Spleen (tissue), 11 donors: Measurements from ENCODE around the gene EDC3. TPM values are rescaled to one million over a fixed set of nuclear protein-coding genes. Genes with fewer than 3 reads are reported as not detected.

Experiments
- DNase-seq: peaks from one replicate; pipeline ENCODE4 v3.0.0-alpha.2; 2020
- H3K27ac ChIP-seq, 8 donors: fragments of 200-600 bp; sonication (generic) in 7 of 8; 1 replicate in 4 of 8; 2 replicates in 4 of 8; pipeline versions ENCODE4 v1.5.0 to v1.8.0; 2016 to 2021; ENCODE audit warnings: inconsistent platforms in 4 of 8, mild to moderate bottlenecking in 4 of 8, moderate library complexity in 1 of 8
- H3K27me3 ChIP-seq, 7 donors: fragments of 200-600 bp; sonication (generic) in 6 of 7; replicated peaks in 1 of 7; 1 replicate in 4 of 7; 2 replicates in 3 of 7; pipeline versions ENCODE4 v1.5.0 to v1.8.0; 2016 to 2021; ENCODE audit warnings: inconsistent platforms in 3 of 7, mild to moderate bottlenecking in 1 of 7
- H3K36me3 ChIP-seq, 6 donors: fragments of 200-600 bp; sonication (generic) in 5 of 6; 1 replicate in 4 of 6; 2 replicates in 2 of 6; pipeline versions ENCODE4 v1.5.0 to v1.8.0; 2016 to 2021; ENCODE audit warnings: inconsistent platforms in 2 of 6
- H3K4me1 ChIP-seq, 6 donors: fragments of 200-600 bp; sonication (generic) in 5 of 6; 1 replicate in 3 of 6; 2 replicates in 3 of 6; pipeline versions ENCODE4 v1.5.0 to v1.8.0; 2016 to 2021; ENCODE audit warnings: inconsistent platforms in 3 of 6
- H3K4me3 ChIP-seq, 8 donors: fragments of 200-600 bp; sonication (generic) in 7 of 8; 1 replicate in 4 of 8; 2 replicates in 4 of 8; pipeline versions ENCODE4 v1.5.0 to v1.8.0; 2016 to 2021; ENCODE audit warnings: inconsistent platforms in 4 of 8, mild to moderate bottlenecking in 4 of 8, moderate library complexity in 2 of 8
- H3K9me3 ChIP-seq, 8 donors: fragments of 200-600 bp; sonication (generic) in 7 of 8; 1 replicate in 4 of 8; 2 replicates in 4 of 8; pipeline versions ENCODE4 v1.5.0 to v1.8.0; 2016 to 2021; ENCODE audit warnings: inconsistent platforms in 4 of 8
- POLR2A ChIP-seq, 3 donors: fragments of 450-650 bp; IDR thresholded peaks; one replicate each; pipeline ENCODE4 v1.5.1; 2017; ENCODE audit warnings: antibody characterized with exemption in 3 of 3, mild to moderate bottlenecking in 1 of 3
- POLR2AphosphoS5 ChIP-seq, 3 donors: sonication (generic); formaldehyde crosslinking; IDR thresholded peaks; one replicate each; pipeline ENCODE4 v1.5.1; 2017; ENCODE audit warnings: antibody characterized with exemption in 3 of 3
- WGBS, 5 donors: extraction: QIAGEN DNeasy Blood & Tissue Kit in 3 of 5; methylation state at CpG; one replicate each; pipeline versions ENCODE4 v1.1.5 to v1.1.7; 2013 to 2018; 5-methylcytosine and 5-hydroxymethylcytosine counted together
- intact Hi-C: fragments of 100-400 bp; cut with DNase I; formaldehyde crosslinking; loops from one replicate; pipeline ENCODE4 v1.15.0; 2023; ENCODE audit warnings: low total_unique reads
- polyA plus RNA-seq, 3 donors: library from polyadenylated mRNA; stranded (reverse); fragments of 200-250 nt; gene quantifications; one replicate each; pipeline ENCODE4 v1.2.1, GENCODE V29; 2013
- total RNA-seq, 7 donors: library from RNA; depleted of rRNA in 3 of 7; stranded (reverse); fragments of >200 nt in 3 of 7; fragmentation: NEBNext Ultra II Directional in 4 of 7; extraction: Animal tissue kit (Norgen Biotek cat#: 25700) in 4 of 7; gene quantifications; one replicate each; pipeline versions ENCODE4 v1.1.0 to v1.2.1, GENCODE V29; 2016 to 2021
- TF ChIP-seq, protein P1 (sequence below), 11 experiments: fragments of 200-600 bp in 7 of 11; fragments of 450-650 bp in 4 of 11; sonication (generic) in 4 of 11; IDR thresholded peaks in 8 of 11; conservative IDR thresholded peaks in 3 of 11; 1 replicate in 7 of 11; 2 replicates in 4 of 11; pipeline versions ENCODE4 v1.4.0 to v1.8.0; 2016 to 2021; ENCODE audit warnings: antibody characterized with exemption in 11 of 11, inconsistent platforms in 4 of 11, mild to moderate bottlenecking in 1 of 11
- donor health status: healthy with polysubstance abuse.
- donor health status: DM: no; HTN: no; CAD: no; lungs with moderate emphysema.
- donor health status: DM: no; HTN: no; CAD: no.
- donor health status: Bipolar disorder and iron deficiency.
- donor health status: healthy.
- donor health status: DM: no; HTN: no; CAD: no.
- donor health status: DM: yes; HTN: yes; CAD: no.

The EDC3 gene
- total and polyA plus RNA-seq, 10 donors, result 8.3 to 32.5 (median 17.9) TPM

- intact Hi-C loops, result no loop called here
- no peak overlapping the region for H3K27ac ChIP-seq
- H3K27me3 ChIP-seq, result peaks cover 0 to 74% (median 21%) of the 10 kb centered on the region in 7 donors
- WGBS, 5 donors, result 57 to 83% (median 78%) methylated on average over 7 of the region's 7 CpGs
- H3K4me3 ChIP-seq, result no peak overlapping the region
- H3K9me3 ChIP-seq, result no peaks in the 10 kb centered on the region
- no peak for TF ChIP-seq POLR2A (IDR thresholded peaks at IDR 0.05)
- no peak for TF ChIP-seq POLR2AphosphoS5 (IDR thresholded peaks at IDR 0.05)
- TF ChIP-seq, protein P1, sequence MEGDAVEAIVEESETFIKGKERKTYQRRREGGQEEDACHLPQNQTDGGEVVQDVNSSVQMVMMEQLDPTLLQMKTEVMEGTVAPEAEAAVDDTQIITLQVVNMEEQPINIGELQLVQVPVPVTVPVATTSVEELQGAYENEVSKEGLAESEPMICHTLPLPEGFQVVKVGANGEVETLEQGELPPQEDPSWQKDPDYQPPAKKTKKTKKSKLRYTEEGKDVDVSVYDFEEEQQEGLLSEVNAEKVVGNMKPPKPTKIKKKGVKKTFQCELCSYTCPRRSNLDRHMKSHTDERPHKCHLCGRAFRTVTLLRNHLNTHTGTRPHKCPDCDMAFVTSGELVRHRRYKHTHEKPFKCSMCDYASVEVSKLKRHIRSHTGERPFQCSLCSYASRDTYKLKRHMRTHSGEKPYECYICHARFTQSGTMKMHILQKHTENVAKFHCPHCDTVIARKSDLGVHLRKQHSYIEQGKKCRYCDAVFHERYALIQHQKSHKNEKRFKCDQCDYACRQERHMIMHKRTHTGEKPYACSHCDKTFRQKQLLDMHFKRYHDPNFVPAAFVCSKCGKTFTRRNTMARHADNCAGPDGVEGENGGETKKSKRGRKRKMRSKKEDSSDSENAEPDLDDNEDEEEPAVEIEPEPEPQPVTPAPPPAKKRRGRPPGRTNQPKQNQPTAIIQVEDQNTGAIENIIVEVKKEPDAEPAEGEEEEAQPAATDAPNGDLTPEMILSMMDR (IDR thresholded peaks at IDR 0.05 in 8 of 11, conservative IDR thresholded peaks at IDR 0.05 in 3 of 11), result no peak
- peaks cover 15 to 22% (median 17%) of the 10 kb centered on the region in 6 donors for H3K4me1 ChIP-seq
- H3K36me3 ChIP-seq, result no peaks in the 10 kb centered on the region
- no peak for DNase-seq
These were observed 31.9 kb upstream of the EDC3 start for GRCh38 chr15:74727727-74728126.

GRCh38 chr15:74726774-74727164, 30.9 kb upstream of the EDC3 start:
- Histone ChIP-seq H3K27me3 (peaks cover 0 to 65% (median 21%) of the 10 kb centered on the region in 7 donors), H3K27ac (no peak overlapping the region), H3K4me1 (peaks cover 15 to 22% (median 17%) of the 10 kb centered on the region in 6 donors), H3K36me3 (no peaks in the 10 kb centered on the region), H3K4me3 (peak overlapping the region in 7 of 8 donors; percentile 45 to 81 (median 55)), H3K9me3 (no peaks in the 10 kb centered on the region)
- TF ChIP-seq, protein P1 (IDR thresholded peaks at IDR 0.05 in 8 of 11, conservative IDR thresholded peaks at IDR 0.05 in 3 of 11), result no peak
- TF ChIP-seq POLR2AphosphoS5 (IDR thresholded peaks at IDR 0.05) (no peak), POLR2A (IDR thresholded peaks at IDR 0.05) (no peak)
- intact Hi-C loops, result no loop called here
- no peak for DNase-seq
- 44 to 65% (median 51%) methylated on average over 24 of the region's 24 CpGs for WGBS, 5 donors

DNA sequence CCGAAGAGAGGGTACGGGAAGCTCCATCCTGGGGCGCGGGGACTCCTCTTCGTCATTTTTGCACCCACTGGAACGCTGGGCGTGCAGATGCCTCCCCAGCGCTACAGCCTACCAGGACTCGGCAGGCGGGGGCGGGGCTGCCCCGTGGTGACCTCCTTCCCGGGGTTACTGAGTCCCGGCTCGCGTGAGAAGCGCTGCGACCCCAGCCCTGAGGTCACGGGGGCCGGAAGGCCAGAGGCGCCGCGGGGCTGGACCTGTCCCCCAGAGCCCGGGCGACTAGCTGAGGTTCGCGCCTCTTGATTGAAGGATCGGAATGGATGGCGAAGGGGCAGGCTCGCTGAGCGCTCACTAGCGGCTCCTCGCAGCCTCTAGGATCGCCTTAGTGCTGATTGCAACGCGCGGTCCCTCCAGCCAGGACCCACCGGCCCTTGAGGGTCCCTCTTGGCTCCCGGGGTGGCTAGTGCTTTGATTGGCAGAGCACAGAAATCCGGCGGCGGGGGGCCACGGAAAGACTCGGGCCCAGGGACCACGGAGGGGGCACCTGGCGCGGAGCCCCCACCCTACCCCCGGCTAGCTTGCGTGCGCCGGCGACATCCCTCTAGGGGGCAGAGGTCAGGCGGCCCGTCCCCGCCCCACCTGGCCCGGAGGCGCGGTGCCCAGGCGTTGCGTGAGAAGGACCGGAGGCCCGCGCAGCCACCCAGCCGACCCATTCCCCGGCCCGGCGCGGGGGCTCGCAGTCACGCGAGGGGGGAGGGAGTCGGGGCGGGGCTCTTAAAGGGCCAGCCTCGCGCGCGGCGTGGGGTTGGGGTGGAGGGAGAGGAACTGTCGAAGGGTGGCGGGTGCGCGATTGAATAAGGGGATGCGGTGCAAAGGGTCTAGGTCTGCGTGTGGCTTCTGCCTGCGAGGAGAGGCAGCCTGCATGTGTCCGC, 30.3 kb upstream of the EDC3 start:
- H3K27ac ChIP-seq, result peak overlapping the region in 1 of 8 donors; percentile 28
- TF ChIP-seq POLR2A (IDR thresholded peaks at IDR 0.05), result no peak
- TF ChIP-seq POLR2AphosphoS5 (IDR thresholded peaks at IDR 0.05), result peak in 1 of 3 donors; percentile 42
- TF ChIP-seq, protein P1 (IDR thresholded peaks at IDR 0.05 in 8 of 11, conservative IDR thresholded peaks at IDR 0.05 in 3 of 11), result no peak
- DNase-seq, result peak; percentile 85

DNA sequence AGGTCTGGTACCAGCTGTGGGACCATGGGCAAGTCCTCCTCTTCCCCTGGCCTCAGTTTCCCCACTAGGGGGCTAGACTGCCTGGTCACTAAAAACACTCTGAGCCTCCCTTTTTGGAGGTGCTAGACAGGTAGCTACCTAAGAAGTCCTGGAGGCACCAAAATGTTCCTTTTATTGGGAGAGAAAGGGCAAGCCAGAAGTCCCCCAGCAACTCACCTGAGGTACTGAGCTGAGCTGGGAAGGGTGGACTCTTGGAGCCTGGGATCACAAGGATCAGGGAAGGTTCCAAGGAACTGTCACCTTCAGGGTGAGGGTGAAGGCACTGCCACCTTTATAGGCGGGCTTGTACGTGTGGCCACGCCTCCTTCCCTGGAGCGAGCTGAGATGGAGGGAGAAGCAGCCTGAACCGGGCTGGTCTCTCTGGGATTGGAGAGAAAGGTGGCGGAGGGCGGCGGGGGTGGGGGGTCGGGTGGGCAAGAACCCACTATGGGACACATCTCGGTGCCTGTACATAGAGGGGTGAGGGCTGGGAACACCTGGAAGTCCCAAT, 29.5 kb upstream of the EDC3 start, which contains the start of gene CYP1A1:
TSS of gene CYP1A1 (minus strand) at position 304 of the 550 bp plus-strand sequence. CDS start 2,431 bp downstream, outside the sequence.
- intact Hi-C loops, result no loop called here
- peaks cover 15 to 22% (median 17%) of the 10 kb centered on the region in 6 donors for H3K4me1 ChIP-seq
- H3K27ac ChIP-seq, result peak within 1 kb of the TSS in 1 of 8 donors; percentile 28
- H3K9me3 ChIP-seq, result no peaks in the 10 kb centered on the region
- H3K4me3 ChIP-seq, result peak within 1 kb of the TSS; percentile 36 to 81 (median 54)
- H3K27me3 ChIP-seq, result peaks cover 0 to 50% (median 21%) of the 10 kb centered on the region in 7 donors
- DNase-seq, result no peak
- TF ChIP-seq, protein P1 (IDR thresholded peaks at IDR 0.05 in 8 of 11, conservative IDR thresholded peaks at IDR 0.05 in 3 of 11), result no peak
- TF ChIP-seq POLR2AphosphoS5 (IDR thresholded peaks at IDR 0.05), result no peak
- no peak for TF ChIP-seq POLR2A (IDR thresholded peaks at IDR 0.05)
- 0 to 3% (median 2%) methylated on average over 2 to 10 of the region's 10 CpGs for WGBS, 5 donors
- H3K36me3 ChIP-seq, result no peaks in the 10 kb centered on the region

More for the DNA sequence above, 30.3 kb upstream of the EDC3 start:
- H3K9me3 ChIP-seq, result no peaks in the 10 kb centered on the region
- no peaks in the 10 kb centered on the region for H3K36me3 ChIP-seq
- 2 to 6% (median 3%) methylated on average over 25 to 86 of the region's 86 CpGs for WGBS, 5 donors
- peak overlapping the region; percentile 36 to 81 (median 54) for H3K4me3 ChIP-seq
- H3K4me1 ChIP-seq, result peaks cover 15 to 22% (median 17%) of the 10 kb centered on the region in 6 donors
- peaks cover 0 to 58% (median 21%) of the 10 kb centered on the region in 7 donors for H3K27me3 ChIP-seq
- intact Hi-C loops, result no loop called here
